A549 treated with AZD9567 at 1 μM for 4 hours (cell line): ENCODE measurements around the gene PARG. TPM values are rescaled to one million over a fixed set of nuclear protein-coding genes. Genes with fewer than 3 reads are reported as not detected.

Experiments used
- total RNA-seq: library from RNA; stranded (reverse); fragments of 200-300 nt; extraction: Qiagen RNA extraction; gene quantifications from 5 replicates; pipeline ENCODE4 v1.2.3, GENCODE V29; 2022; ENCODE audit not compliant: insufficient read depth

The PARG gene
- 15.5 to 21.2 TPM (median 20.4 TPM) in 5 replicates for total RNA-seq

GRCh38 chr10:49941447-49942338 is at the start of gene PARG, which contains the start of gene TIMM23B:
TSS of gene PARG (minus strand) at chr10:49942027. CDS start at chr10:49941725, 302 bp downstream.
TSS of gene TIMM23B (plus strand) at chr10:49942053. CDS start at chr10:49942195, 142 bp downstream.

GRCh38 chr10:49988376-49988775 is 46.5 kb upstream of the PARG start, which contains the start of gene AGAP6:
TSS of gene AGAP6 (plus strand) at chr10:49988406. CDS start at chr10:49988716, 310 bp downstream.

Other genes with a start within 250 kb of the PARG start
- gene OGDHL, start 179.7 kb downstream of the PARG start, total RNA-seq, result 0.22 to 0.35 TPM (median 0.27 TPM) in 4 of 5 replicates, not detected in the other
- gene TIMM23B, start within 50 bp of the PARG start, total RNA-seq, result 14.4 to 29.8 TPM (median 18.3 TPM) in 5 replicates
- gene AGAP6, start 46.4 kb upstream of the PARG start, total RNA-seq, result 6.0 to 11.7 TPM (median 10.2 TPM) in 5 replicates
- gene WASHC2A, start 125.9 kb upstream of the PARG start, total RNA-seq, result 10.8 to 13.6 TPM (median 11.8 TPM) in 5 replicates